Liver (tissue), 9 donors: ENCODE data around the gene TMEM187. TPM values are rescaled to one million over a fixed set of nuclear protein-coding genes. Genes with fewer than 3 reads are reported as not detected.

ENCODE experiments used
- DNase-seq: peaks from one replicate; pipeline ENCODE4 v3.0.0-alpha.2; 2017; ENCODE audit warnings: low spot score
- H3K27ac ChIP-seq, 2 donors: one replicate each; pipeline ENCODE4 v1.7.0; 2013; ENCODE audit warnings: inconsistent platforms in 2 of 2, low read length in 2 of 2, control low read depth in 1 of 2, low read depth in 1 of 2, mild to moderate bottlenecking in 1 of 2
- H3K27me3 ChIP-seq, 4 donors: one replicate each; pipeline versions ENCODE4 v1.6.1 to v1.7.0; 2013; ENCODE audit warnings: low read length in 3 of 4, inconsistent platforms in 1 of 4, mild to moderate bottlenecking in 1 of 4, moderate library complexity in 1 of 4; ENCODE audit not compliant: control insufficient read depth in 4 of 4, insufficient read depth in 4 of 4
- H3K36me3 ChIP-seq, 4 donors: one replicate each; pipeline versions ENCODE4 v1.6.1 to v1.7.0; 2013; ENCODE audit warnings: low read length in 3 of 4, mild to moderate bottlenecking in 3 of 4, low read depth in 1 of 4, moderate library complexity in 1 of 4; ENCODE audit not compliant: control insufficient read depth in 4 of 4, insufficient read depth in 3 of 4
- H3K4me1 ChIP-seq, 4 donors: one replicate each; pipeline versions ENCODE4 v1.6.1 to v1.7.0; 2013; ENCODE audit warnings: low read length in 3 of 4, mild to moderate bottlenecking in 3 of 4, moderate library complexity in 1 of 4; ENCODE audit not compliant: control insufficient read depth in 4 of 4, insufficient read depth in 4 of 4
- H3K4me3 ChIP-seq, 3 donors: one replicate each; pipeline versions ENCODE4 v1.6.1 to v1.7.0; 2013; ENCODE audit warnings: low read length in 3 of 3, control low read depth in 1 of 3, low read depth in 1 of 3, mild to moderate bottlenecking in 1 of 3
- H3K9ac ChIP-seq, 2 donors: one replicate each; pipeline ENCODE4 v1.7.0; 2013; ENCODE audit warnings: low read length in 2 of 2, mild to moderate bottlenecking in 2 of 2, moderate library complexity in 2 of 2, control low read depth in 1 of 2, low read depth in 1 of 2
- H3K9me3 ChIP-seq, 4 donors: one replicate each; pipeline versions ENCODE4 v1.6.1 to v1.7.0; 2013; ENCODE audit warnings: low read length in 3 of 4; ENCODE audit not compliant: control insufficient read depth in 4 of 4
- ATF3 ChIP-seq: IDR thresholded peaks from 2 replicates; pipeline ENCODE4 v1.6.1; 2016; ENCODE audit warnings: antibody characterized with exemption
- CTCF ChIP-seq: fragments of 150-350 bp; IDR thresholded peaks from 2 replicates; pipeline ENCODE4 v1.5.1; 2017; ENCODE audit warnings: improper control_type of control experiment, low read depth, low read length; ENCODE audit not compliant: missing input control
- FOXA1 ChIP-seq: IDR thresholded peaks from 2 replicates; pipeline ENCODE4 v1.6.1; 2016; ENCODE audit warnings: antibody characterized with exemption
- FOXA2 ChIP-seq: IDR thresholded peaks from 2 replicates; pipeline ENCODE4 v1.6.1; 2016; ENCODE audit warnings: antibody characterized with exemption
- GABPA ChIP-seq, 2 donors: IDR thresholded peaks in 1 of 2; conservative IDR thresholded peaks in 1 of 2; 2 replicates each; pipeline ENCODE4 v1.6.1; 2016; ENCODE audit warnings: antibody characterized with exemption in 2 of 2, mild to moderate bottlenecking in 1 of 2, moderate library complexity in 1 of 2
- HNF4A ChIP-seq, 2 donors: conservative IDR thresholded peaks; 2 replicates each; pipeline ENCODE4 v1.6.1; 2016; ENCODE audit warnings: antibody characterized with exemption in 2 of 2, mild to moderate bottlenecking in 2 of 2
- HNF4G ChIP-seq: IDR thresholded peaks from 2 replicates; pipeline ENCODE4 v1.6.1; 2016; ENCODE audit warnings: antibody characterized with exemption
- JUND ChIP-seq, 2 donors: IDR thresholded peaks; 2 replicates each; pipeline ENCODE4 v1.6.1; 2016; ENCODE audit warnings: antibody characterized with exemption in 2 of 2
- MAX ChIP-seq: IDR thresholded peaks from 2 replicates; pipeline ENCODE4 v1.6.1; 2016; ENCODE audit warnings: antibody characterized with exemption
- NR2F2 ChIP-seq: IDR thresholded peaks from 2 replicates; pipeline ENCODE4 v1.6.1; 2016; ENCODE audit warnings: antibody characterized with exemption
- REST ChIP-seq: IDR thresholded peaks from 2 replicates; pipeline ENCODE4 v1.6.1; 2016; ENCODE audit warnings: antibody characterized with exemption, mild to moderate bottlenecking
- RXRA ChIP-seq, 2 donors: IDR thresholded peaks; 2 replicates each; pipeline ENCODE4 v1.6.1; 2017 to 2018; ENCODE audit warnings: antibody characterized with exemption in 2 of 2, mild to moderate bottlenecking in 1 of 2
- SP1 ChIP-seq: IDR thresholded peaks from 2 replicates; pipeline ENCODE4 v1.6.1; 2018; ENCODE audit warnings: antibody characterized with exemption, mild to moderate bottlenecking
- TAF1 ChIP-seq: conservative IDR thresholded peaks from 2 replicates; pipeline ENCODE4 v1.6.1; 2016; ENCODE audit warnings: antibody characterized with exemption, mild to moderate bottlenecking
- YY1 ChIP-seq: IDR thresholded peaks from 2 replicates; pipeline ENCODE4 v1.6.1; 2016; ENCODE audit warnings: antibody characterized with exemption, mild to moderate bottlenecking
- ZBTB33 ChIP-seq: IDR thresholded peaks from 2 replicates; pipeline ENCODE4 v1.6.1; 2016; ENCODE audit warnings: antibody characterized with exemption
- WGBS: extraction: QIAGEN DNeasy Blood & Tissue Kit; methylation state at CpG from one replicate; pipeline ENCODE4 v1.1.7; 2013; 5-methylcytosine and 5-hydroxymethylcytosine counted together
- polyA plus RNA-seq, 2 donors: library from polyadenylated mRNA; stranded (reverse) in 1 of 2; unstranded in 1 of 2; fragments of 200-250 nt in 1 of 2; fragments of >200 nt in 1 of 2; fragmentation: Nextera tagmentation in 1 of 2; extraction: Ambion mirVana in 1 of 2; gene quantifications; one replicate each; pipeline versions ENCODE4 v1.2.1 to v1.2.3, GENCODE V29; 2013 to 2015
- total RNA-seq, 2 donors: library from RNA; depleted of rRNA; stranded (reverse); fragments of >200 nt; gene quantifications; one replicate each; pipeline ENCODE4 v1.2.3, GENCODE V29; 2014
- donor health status: healthy.
- donor health status: healthy.
- donor health status: healthy.
- donor health status: healthy.
- donor health status: healthy.

Gene TMEM187
- total and polyA plus RNA-seq, 4 donors = 2.9 to 5.8 (median 4.1) TPM

GRCh38 chrX:153970357-153971123, 2.0 kb upstream of the TMEM187 start:
- under 1% methylated on average over 49 of the region's 49 CpGs for WGBS
- TF ChIP-seq RXRA (IDR thresholded peaks at IDR 0.05) (peak; percentile 69 to 70), NR2F2 (no peak)
- H3K4me3 ChIP-seq = peak overlapping the region; percentile 76 to 98 (median 81)
- no peaks in the 10 kb centered on the region for H3K9me3 ChIP-seq
- peaks cover 13 to 66% (median 60%) of the 10 kb centered on the region in 4 donors for H3K4me1 ChIP-seq
- DNase-seq = no peak
- peak overlapping the region; percentile 42 to 89 for H3K9ac ChIP-seq
- peak overlapping the region; percentile 95 to 100 for H3K27ac ChIP-seq
- H3K27me3 ChIP-seq = no peaks in the 10 kb centered on the region
- no peaks in the 10 kb centered on the region for H3K36me3 ChIP-seq

- under 1% methylated on average over 34 of the region's 34 CpGs for WGBS
- Histone ChIP-seq H3K4me1 (peaks cover 13 to 60% (median 56%) of the 10 kb centered on the region in 4 donors), H3K4me3 (peak overlapping the region; percentile 76 to 98 (median 81)), H3K9me3 (no peaks in the 10 kb centered on the region), H3K9ac (peak overlapping the region; percentile 57 to 92), H3K36me3 (no peaks in the 10 kb centered on the region), H3K27ac (peak overlapping the region; percentile 95 to 100), H3K27me3 (no peaks in the 10 kb centered on the region)
- peak; percentile 69 for DNase-seq
- TF ChIP-seq YY1 = peak; percentile 98
- no peak for TF ChIP-seq ATF3
- TF ChIP-seq FOXA2 = no peak
- TF ChIP-seq GABPA (IDR thresholded peaks at IDR 0.05 in 1 of 2, conservative IDR thresholded peaks at IDR 0.05 in 1 of 2) = peak; percentile 88 to 89
- TF ChIP-seq FOXA1 = no peak
- no peak for TF ChIP-seq SP1
- TF ChIP-seq HNF4A (conservative IDR thresholded peaks at IDR 0.05) = no peak
- TF ChIP-seq HNF4G = no peak
- TF ChIP-seq TAF1 = no peak
- TF ChIP-seq ZBTB33 = no peak
- TF ChIP-seq JUND (IDR thresholded peaks at IDR 0.05) = no peak
- TF ChIP-seq CTCF = no peak
- TF ChIP-seq MAX = no peak
- TF ChIP-seq REST = peak; percentile 17
- no peak for TF ChIP-seq NR2F2
These were observed 1.5 kb upstream of the TMEM187 start for GRCh38 chrX:153971124-153971449.
